Mesodermal cell (in vitro differentiated cells): Measurements from ENCODE around the gene NXNL1.

ENCODE experiments used
- H3K27ac ChIP-seq: 2 replicates; pipeline ENCODE4 v1.7.0; 2013; ENCODE audit warnings: mild to moderate bottlenecking, low read depth, low read length, moderate library complexity; ENCODE audit not compliant: severe bottlenecking
- H3K36me3 ChIP-seq: 2 replicates; pipeline ENCODE4 v1.7.1; 2013; ENCODE audit warnings: mild to moderate bottlenecking, low read length, moderate library complexity; ENCODE audit not compliant: control insufficient read depth, insufficient read depth
- H3K4me1 ChIP-seq: one replicate; pipeline ENCODE4 v1.7.1; 2013; ENCODE audit warnings: mild to moderate bottlenecking, low read length; ENCODE audit not compliant: insufficient read depth, control insufficient read depth, poor library complexity, severe bottlenecking
- H3K4me3 ChIP-seq: 2 replicates; pipeline ENCODE4 v1.7.0; 2013; ENCODE audit warnings: low read length, control low read depth, mild to moderate bottlenecking; ENCODE audit not compliant: insufficient read depth, poor library complexity, severe bottlenecking; ENCODE audit errors: extremely low read depth
- H3K9me3 ChIP-seq: 2 replicates; pipeline ENCODE4 v1.7.1; 2013; ENCODE audit warnings: mild to moderate bottlenecking, low read length, moderate library complexity; ENCODE audit not compliant: control insufficient read depth
- WGBS, 2 experiments: methylation state at CpG; one replicate each; pipeline ENCODE4 v1.1.5; 2013; ENCODE audit warnings: missing lambda C conversion rate in 2 of 2; ENCODE audit not compliant: insufficient coverage in 2 of 2; 5-methylcytosine and 5-hydroxymethylcytosine counted together

NXNL1 gene

DNA sequence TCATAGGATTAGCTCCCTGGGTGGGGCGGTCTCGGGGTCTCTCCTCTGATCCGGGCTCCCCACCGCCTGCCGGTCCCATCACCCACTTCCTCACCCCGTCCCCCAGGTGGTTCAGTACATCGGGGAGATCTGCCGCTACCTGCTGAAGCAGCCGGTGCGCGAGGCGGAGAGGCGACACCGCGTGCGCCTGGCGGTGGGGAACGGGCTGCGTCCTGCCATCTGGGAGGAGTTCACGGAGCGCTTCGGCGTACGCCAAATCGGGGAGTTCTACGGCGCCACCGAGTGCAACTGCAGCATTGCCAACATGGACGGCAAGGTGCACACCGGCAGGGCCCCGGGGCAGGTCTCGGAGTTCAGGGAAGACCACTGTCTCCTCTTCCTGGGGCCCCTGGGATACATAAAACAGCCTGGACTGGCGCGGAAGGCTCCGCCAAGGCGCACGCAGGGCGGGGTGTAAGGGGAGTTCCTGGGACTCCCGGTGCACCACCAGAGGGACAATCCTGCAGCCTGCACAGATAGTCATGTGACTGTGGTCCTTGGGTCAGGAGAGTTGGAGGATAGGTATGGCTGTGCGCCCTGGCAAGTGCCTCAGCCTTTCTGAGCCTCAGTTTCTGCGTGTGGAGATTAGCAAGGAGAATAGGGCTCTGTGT is 36.5 kb upstream of the NXNL1 start:
- H3K27ac ChIP-seq: no peak overlapping the region
- H3K9me3 ChIP-seq: no peaks in the 10 kb centered on the region
- peaks cover 13% of the 10 kb centered on the region for H3K36me3 ChIP-seq
- 96% methylated on average over 40 to 41 of the region's 41 CpGs for WGBS, 2 experiments
- H3K4me1 ChIP-seq: peaks cover 6% of the 10 kb centered on the region
- H3K4me3 ChIP-seq: no peak overlapping the region

DNA sequence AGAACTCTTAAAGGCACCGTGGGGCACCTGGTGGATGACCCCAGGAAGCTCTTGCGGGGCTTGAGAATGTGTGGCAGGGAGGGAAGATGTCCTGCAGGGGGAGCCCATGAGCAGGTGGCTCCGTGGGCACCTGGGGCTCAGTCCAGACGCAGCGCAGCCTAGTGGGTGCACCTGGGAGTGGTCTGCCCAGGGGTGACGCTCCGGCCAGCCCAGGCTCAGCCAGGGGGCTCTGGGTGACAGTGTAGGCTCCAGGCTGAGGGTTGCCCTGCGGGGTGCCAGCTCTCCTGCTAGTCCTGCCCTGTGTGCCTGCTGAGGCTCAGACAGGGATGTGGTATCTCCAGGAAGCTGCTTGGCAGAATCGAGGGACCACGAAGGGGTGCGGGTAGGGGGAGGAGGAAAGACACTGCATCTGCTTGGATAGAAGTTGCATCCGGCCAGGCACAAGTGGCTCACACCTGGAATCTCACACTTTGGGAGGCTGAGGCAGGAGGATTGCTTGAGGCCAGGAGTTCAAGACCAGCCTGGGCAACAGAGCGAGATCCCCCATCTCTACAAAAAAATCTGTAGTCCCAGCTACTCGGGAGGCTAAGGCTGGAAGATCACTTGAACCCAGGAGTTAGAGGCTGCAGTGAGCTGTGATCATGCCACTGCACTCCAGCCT is 35.7 kb upstream of the NXNL1 start:
- H3K36me3 ChIP-seq: peaks cover 13% of the 10 kb centered on the region
- no peak overlapping the region for H3K4me3 ChIP-seq
- no peaks in the 10 kb centered on the region for H3K9me3 ChIP-seq
- WGBS, 2 experiments: 59 to 78% methylated on average over 13 of the region's 14 CpGs
- H3K27ac ChIP-seq: no peak overlapping the region
- peaks cover 6% of the 10 kb centered on the region for H3K4me1 ChIP-seq

GRCh38 chr19:17495639-17496296 is 35.0 kb upstream of the NXNL1 start:
- no peak overlapping the region for H3K27ac ChIP-seq
- peaks cover 8% of the 10 kb centered on the region for H3K36me3 ChIP-seq
- no peak overlapping the region for H3K4me3 ChIP-seq
- H3K9me3 ChIP-seq: no peaks in the 10 kb centered on the region
- 75 to 84% methylated on average over 7 to 8 of the region's 9 CpGs for WGBS, 2 experiments
- H3K4me1 ChIP-seq: peaks cover 6% of the 10 kb centered on the region

- Histone ChIP-seq H3K36me3 (no peaks in the 10 kb centered on the region), H3K4me3 (no peak overlapping the region), H3K4me1 (peaks cover 10% of the 10 kb centered on the region), H3K27ac (no peak overlapping the region), H3K9me3 (no peaks in the 10 kb centered on the region)
- WGBS, 2 experiments: 93 to 100% methylated on average over 3 to 4 of the region's 5 CpGs
Observed at GRCh38 chr19:17491287-17491686, 30.6 kb upstream of the NXNL1 start.

DNA sequence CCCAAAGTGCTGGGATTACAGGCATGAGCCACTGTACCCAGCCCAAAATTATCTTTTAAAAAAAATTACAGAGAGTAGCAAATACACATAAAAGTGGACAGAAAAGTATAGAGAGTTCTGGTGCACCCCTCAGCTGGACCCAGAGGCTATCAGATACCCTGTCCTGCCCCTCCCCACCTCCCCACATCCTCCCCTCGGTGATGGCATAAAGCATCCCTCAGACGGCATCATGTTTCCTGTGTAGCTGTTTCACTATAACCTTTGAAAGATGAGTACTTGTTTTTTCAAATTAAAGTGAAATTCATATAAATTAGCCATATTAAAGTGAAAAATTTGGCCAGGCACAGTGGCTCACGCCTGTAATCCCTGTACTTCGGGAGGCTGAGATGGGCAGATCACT is 29.7 kb upstream of the NXNL1 start:
- WGBS, 2 experiments: 85 to 94% methylated on average over 2 of the region's 4 CpGs
- H3K36me3 ChIP-seq: no peaks in the 10 kb centered on the region
- no peak overlapping the region for H3K27ac ChIP-seq
- no peak overlapping the region for H3K4me3 ChIP-seq
- H3K4me1 ChIP-seq: peaks cover 10% of the 10 kb centered on the region
- H3K9me3 ChIP-seq: no peaks in the 10 kb centered on the region

GRCh38 chr19:17489392-17490030 is 28.8 kb upstream of the NXNL1 start:
- Histone ChIP-seq H3K27ac (no peak overlapping the region), H3K4me1 (peaks cover 10% of the 10 kb centered on the region), H3K36me3 (no peaks in the 10 kb centered on the region), H3K9me3 (no peaks in the 10 kb centered on the region), H3K4me3 (no peak overlapping the region)
- 88 to 90% methylated on average over 2 to 6 of the region's 9 CpGs for WGBS, 2 experiments

GRCh38 chr19:17488593-17489391 is 28.1 kb upstream of the NXNL1 start:
- WGBS, 2 experiments: 16 to 33% methylated on average over 10 to 16 of the region's 31 CpGs
- H3K27ac ChIP-seq: no peak overlapping the region
- H3K4me1 ChIP-seq: peaks cover 10% of the 10 kb centered on the region
- no peaks in the 10 kb centered on the region for H3K9me3 ChIP-seq
- H3K36me3 ChIP-seq: no peaks in the 10 kb centered on the region
- peak overlapping the region; percentile 16 for H3K4me3 ChIP-seq

DNA sequence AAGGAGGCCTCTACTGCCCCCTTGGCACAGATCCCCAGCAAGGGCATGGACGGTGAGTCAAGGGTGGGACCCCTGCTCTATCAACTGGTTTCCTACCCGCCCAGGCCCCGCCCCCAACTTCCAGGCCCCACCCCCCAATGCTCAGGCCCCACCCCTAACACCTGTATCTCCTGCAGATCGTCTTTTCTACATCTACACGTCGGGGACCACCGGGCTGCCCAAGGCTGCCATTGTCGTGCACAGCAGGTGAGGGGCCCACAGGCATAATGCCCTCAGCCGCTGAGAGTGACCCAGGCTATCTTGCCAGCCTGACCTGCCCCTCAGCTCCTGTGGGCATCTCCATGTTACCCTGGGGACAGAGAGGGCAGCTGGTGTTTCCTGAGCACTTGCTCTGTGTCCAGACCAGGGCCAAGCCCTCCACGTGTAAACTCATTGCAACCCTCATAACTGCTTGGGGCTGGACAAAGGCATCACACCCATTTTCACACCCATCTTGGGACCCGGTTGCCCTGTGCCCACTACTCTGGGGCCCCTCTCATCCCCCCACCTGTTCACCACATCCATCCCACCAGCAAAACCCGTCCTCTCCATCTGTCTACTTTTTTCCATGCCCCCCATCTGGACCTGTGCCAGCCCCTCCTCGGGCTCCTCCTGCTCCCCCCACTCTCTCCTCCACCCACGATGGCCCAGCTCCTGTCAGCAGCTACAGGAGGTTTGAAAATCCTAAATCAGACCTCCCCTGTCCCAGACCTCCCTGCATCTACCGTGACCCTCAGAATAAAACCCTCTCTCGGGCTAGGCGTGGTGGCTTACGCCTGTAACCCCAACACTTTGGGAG is 26.8 kb upstream of the NXNL1 start:
- H3K4me1 ChIP-seq: peaks cover 10% of the 10 kb centered on the region
- 83 to 89% methylated on average over 14 to 15 of the region's 18 CpGs for WGBS, 2 experiments

GRCh38 chr19:17486545-17487240 is 26.0 kb upstream of the NXNL1 start:
- WGBS, 2 experiments: 96 to 98% methylated on average over 51 to 55 of the region's 58 CpGs
- H3K4me3 ChIP-seq: no peak overlapping the region
- H3K9me3 ChIP-seq: no peaks in the 10 kb centered on the region
- no peaks in the 10 kb centered on the region for H3K36me3 ChIP-seq
- H3K4me1 ChIP-seq: peaks cover 10% of the 10 kb centered on the region
- H3K27ac ChIP-seq: no peak overlapping the region

More for the DNA sequence above, 26.8 kb upstream of the NXNL1 start:
- H3K36me3 ChIP-seq: no peaks in the 10 kb centered on the region
- no peaks in the 10 kb centered on the region for H3K9me3 ChIP-seq
- no peak overlapping the region for H3K4me3 ChIP-seq
- H3K27ac ChIP-seq: no peak overlapping the region
